ENCODE data around the gene UBE4B. TPM values are rescaled to one million over a fixed set of nuclear protein-coding genes. Genes with fewer than 3 reads are reported as not detected.

UBE4B gene
- total RNA-seq, 1 donor from 2014 or later, result 63.7 TPM

DNA sequence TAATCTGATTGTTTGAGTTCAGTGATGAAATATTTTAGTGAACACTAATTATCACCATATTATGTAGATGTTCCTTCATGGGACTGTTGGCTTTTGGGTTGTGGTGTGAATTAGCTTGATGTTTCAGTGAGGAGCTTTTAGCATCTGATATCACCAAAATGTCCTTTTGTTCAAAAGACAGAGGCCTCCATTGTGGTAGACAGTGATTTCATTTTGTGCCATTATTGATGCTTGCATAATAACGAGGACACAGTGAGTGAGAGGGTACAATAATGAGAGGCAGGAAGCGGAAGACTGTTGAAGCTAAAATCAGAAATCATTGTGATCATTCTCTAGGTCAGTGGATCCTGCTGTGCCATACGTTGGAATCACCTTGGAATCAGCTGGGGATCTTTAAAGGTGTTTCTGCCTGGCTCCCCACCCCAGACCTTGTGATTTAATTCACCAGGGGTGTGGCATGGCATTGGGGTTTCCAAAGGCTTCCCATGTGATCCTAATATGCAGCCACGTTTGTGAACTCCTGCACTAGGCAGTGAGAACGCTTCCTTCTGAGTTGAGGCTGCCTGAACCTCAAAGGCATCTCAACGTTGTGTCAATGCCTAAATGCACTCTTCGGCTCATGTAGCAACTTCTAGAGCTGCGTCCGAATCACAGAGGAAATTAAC, 95.5 kb downstream of the UBE4B start:
- H3K9me3 Mint-ChIP-seq, result no peaks in the 10 kb centered on the region
- TF ChIP-seq, protein P1, sequence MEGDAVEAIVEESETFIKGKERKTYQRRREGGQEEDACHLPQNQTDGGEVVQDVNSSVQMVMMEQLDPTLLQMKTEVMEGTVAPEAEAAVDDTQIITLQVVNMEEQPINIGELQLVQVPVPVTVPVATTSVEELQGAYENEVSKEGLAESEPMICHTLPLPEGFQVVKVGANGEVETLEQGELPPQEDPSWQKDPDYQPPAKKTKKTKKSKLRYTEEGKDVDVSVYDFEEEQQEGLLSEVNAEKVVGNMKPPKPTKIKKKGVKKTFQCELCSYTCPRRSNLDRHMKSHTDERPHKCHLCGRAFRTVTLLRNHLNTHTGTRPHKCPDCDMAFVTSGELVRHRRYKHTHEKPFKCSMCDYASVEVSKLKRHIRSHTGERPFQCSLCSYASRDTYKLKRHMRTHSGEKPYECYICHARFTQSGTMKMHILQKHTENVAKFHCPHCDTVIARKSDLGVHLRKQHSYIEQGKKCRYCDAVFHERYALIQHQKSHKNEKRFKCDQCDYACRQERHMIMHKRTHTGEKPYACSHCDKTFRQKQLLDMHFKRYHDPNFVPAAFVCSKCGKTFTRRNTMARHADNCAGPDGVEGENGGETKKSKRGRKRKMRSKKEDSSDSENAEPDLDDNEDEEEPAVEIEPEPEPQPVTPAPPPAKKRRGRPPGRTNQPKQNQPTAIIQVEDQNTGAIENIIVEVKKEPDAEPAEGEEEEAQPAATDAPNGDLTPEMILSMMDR (IDR thresholded peaks at IDR 0.05; ENCODE audit: unreplicated experiment), result no peak

DNA sequence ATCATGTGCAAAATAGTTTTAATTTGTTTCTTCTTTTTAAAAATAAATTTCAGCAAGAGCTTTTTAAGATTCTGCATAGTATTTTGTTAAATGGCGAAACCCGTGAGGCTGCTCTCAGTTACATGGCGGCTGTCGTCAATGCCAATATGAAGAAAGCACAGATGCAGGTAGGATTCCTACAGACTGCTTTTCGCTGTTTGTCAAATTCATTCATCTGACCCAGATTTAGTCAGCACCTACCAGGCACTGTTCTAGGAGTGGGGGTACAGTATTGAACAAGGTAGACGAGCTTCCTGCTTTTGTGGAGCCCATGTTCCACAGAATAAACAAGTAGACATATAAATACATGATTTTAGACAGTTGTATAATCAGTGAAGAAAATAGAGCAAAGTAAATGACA, 99.6 kb downstream of the UBE4B start:
- DNase-seq (ENCODE audit: low spot score in 2 of 2, unreplicated experiment in 2 of 2), result no peak
- Mint-ChIP-seq H3K4me1 (peaks cover 6% of the 10 kb centered on the region), H3K9me3 (no peaks in the 10 kb centered on the region), H3K27ac (no peak overlapping the region), H3K36me3 (peaks cover 24% of the 10 kb centered on the region), H3K27me3 (ENCODE audit: low read depth) (no peaks in the 10 kb centered on the region), H3K4me3 (no peak overlapping the region)
- TF ChIP-seq, protein P1 (IDR thresholded peaks at IDR 0.05; ENCODE audit: unreplicated experiment), result no peak

More for the DNA sequence above, 95.5 kb downstream of the UBE4B start:
- no peak overlapping the region for H3K4me3 Mint-ChIP-seq
- DNase-seq (ENCODE audit: low spot score in 2 of 2, unreplicated experiment in 2 of 2), result no peak
- no peaks in the 10 kb centered on the region for H3K27me3 Mint-ChIP-seq (ENCODE audit: low read depth)
- H3K27ac Mint-ChIP-seq, result peak overlapping the region; percentile 73
- peaks cover 17% of the 10 kb centered on the region for H3K36me3 Mint-ChIP-seq
- H3K4me1 Mint-ChIP-seq, result peaks cover 6% of the 10 kb centered on the region

DNA sequence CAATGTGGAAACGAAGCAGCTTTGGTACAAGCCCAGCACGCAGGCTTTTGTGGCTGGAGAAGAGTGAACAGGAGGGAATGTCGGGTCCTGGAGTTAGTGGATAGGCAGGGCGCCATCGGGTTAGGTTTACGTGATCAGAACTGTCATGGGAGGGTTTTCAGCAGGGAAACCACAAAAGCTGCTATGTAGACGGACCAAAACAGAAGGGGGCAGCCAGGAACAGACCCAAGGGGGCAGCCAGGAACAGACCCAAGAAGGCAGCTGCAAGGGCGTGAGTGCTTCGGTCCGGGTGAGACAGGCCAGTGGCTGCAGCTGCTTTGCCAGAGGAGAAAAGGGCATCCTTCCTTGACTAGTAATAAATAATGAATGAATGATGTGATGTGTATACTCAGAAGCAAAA, 100.1 kb downstream of the UBE4B start:
- DNase-seq (ENCODE audit: low spot score in 2 of 2, unreplicated experiment in 2 of 2), result no peak
- Mint-ChIP-seq H3K27ac (no peak overlapping the region), H3K4me3 (no peak overlapping the region), H3K36me3 (peaks cover 27% of the 10 kb centered on the region), H3K27me3 (ENCODE audit: low read depth) (no peaks in the 10 kb centered on the region), H3K9me3 (no peaks in the 10 kb centered on the region), H3K4me1 (peaks cover 6% of the 10 kb centered on the region)
- TF ChIP-seq, protein P1 (IDR thresholded peaks at IDR 0.05; ENCODE audit: unreplicated experiment), result no peak

DNA sequence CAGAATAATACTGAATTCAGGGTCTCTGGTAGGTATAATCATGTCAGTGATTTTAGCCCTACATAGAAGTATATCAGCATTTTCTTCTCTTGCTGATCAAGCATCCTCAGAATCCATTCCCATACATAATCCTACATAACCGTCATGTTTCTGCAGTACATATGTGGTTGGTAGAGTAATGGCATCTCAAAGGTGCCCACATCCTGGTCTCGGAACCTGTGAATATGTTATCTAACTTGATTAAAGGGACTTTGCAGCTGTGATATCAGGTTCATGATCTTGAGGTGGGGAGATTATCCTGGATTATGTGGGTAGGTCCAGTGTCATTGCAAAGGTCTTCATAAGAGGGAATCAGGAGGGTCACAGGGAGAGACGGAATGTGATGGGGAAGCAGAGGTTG, 108.2 kb downstream of the UBE4B start:
- Mint-ChIP-seq H3K4me3 (no peak overlapping the region), H3K27ac (no peak overlapping the region), H3K36me3 (peaks cover 42% of the 10 kb centered on the region), H3K4me1 (no peaks in the 10 kb centered on the region), H3K9me3 (no peaks in the 10 kb centered on the region), H3K27me3 (ENCODE audit: low read depth) (no peaks in the 10 kb centered on the region)
- no peak for DNase-seq (ENCODE audit: low spot score in 2 of 2, unreplicated experiment in 2 of 2)
- TF ChIP-seq, protein P1 (IDR thresholded peaks at IDR 0.05; ENCODE audit: unreplicated experiment), result no peak

DNA sequence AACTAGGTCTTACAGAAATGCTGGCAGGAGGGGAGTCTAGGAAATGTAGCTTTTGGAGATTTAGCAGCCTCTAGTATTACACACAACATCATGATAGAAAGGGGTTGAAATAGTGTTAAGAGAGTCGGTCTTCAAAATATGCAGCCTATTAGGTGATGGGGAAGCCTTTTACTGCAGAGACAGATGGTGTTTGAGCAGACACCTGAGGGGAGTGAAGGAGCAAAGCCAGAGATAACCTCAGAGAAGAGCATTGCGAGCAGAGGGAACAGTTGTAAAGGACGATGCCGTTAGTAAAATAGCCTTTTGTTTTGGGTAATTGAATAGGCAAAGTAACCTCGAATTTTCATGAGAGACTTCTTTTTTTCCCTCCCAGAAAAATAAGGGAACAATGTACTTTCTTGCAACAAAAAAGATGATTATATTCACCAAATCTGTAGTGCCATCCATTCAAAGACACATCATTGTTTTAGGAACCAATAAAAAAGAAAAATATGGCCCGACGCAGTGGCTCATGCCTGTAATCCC, 111.3 kb downstream of the UBE4B start:
- no peaks in the 10 kb centered on the region for H3K4me1 Mint-ChIP-seq
- TF ChIP-seq, protein P1 (IDR thresholded peaks at IDR 0.05; ENCODE audit: unreplicated experiment), result no peak
- no peak overlapping the region for H3K27ac Mint-ChIP-seq
- H3K4me3 Mint-ChIP-seq, result no peak overlapping the region
- H3K9me3 Mint-ChIP-seq, result no peaks in the 10 kb centered on the region
- H3K27me3 Mint-ChIP-seq (ENCODE audit: low read depth), result no peaks in the 10 kb centered on the region
- DNase-seq (ENCODE audit: low spot score in 2 of 2, unreplicated experiment in 2 of 2), result no peak
- H3K36me3 Mint-ChIP-seq, result peaks cover 30% of the 10 kb centered on the region
